ENCODE data around the gene PANK2. TPM values are rescaled to one million over a fixed set of nuclear protein-coding genes. Genes with fewer than 3 reads are reported as not detected.
"Not testable (repeated sequence)": the region's sequence is repeated elsewhere in the genome, so short reads cannot be mapped to it uniquely, and the experiment has no call there.

PANK2 gene
- total RNA-seq, 1 donor from 2014 or later: 60.3 TPM

DNA sequence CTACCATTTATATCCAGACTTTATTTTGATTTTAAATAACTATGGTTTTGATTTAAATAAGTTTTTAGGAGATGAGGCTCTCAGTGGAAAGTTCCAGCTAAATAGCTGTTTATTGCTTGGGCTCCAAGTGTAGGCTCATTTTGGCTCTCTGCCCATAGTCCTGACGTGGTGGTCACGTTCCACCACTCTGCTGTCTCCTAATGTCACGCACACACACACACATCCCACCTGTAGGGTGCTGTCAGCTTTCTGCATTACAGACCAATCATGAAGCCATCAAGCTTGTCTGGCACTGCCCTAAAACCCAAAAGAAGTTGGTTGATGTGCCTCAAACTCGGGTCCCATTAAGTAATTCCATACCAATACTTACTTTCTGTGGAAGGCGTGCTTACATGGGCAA lies 45.4 kb downstream of the PANK2 start:
- Mint-ChIP-seq H3K4me1 (ENCODE audit: low read depth, unreplicated experiment) (peaks cover 51% of the 10 kb centered on the region), H3K9me3 (ENCODE audit: unreplicated experiment) (peaks cover 17% of the 10 kb centered on the region), H3K4me3 (ENCODE audit: unreplicated experiment) (no peak overlapping the region), H3K27ac (ENCODE audit: unreplicated experiment) (peak overlapping the region; percentile 81), H3K27me3 (ENCODE audit: unreplicated experiment) (peaks cover 21% of the 10 kb centered on the region), H3K36me3 (ENCODE audit: unreplicated experiment) (peaks cover 32% of the 10 kb centered on the region)
- no peak for TF ChIP-seq CTCF (IDR thresholded peaks at IDR 0.05; ENCODE audit: partially characterized antibody, unreplicated experiment)
- no peak for DNase-seq

GRCh38 chr20:3935295-3935955 lies 46.2 kb downstream of the PANK2 start:
- DNase-seq: no peak
- Mint-ChIP-seq H3K9me3 (ENCODE audit: unreplicated experiment) (peaks cover 12% of the 10 kb centered on the region), H3K36me3 (ENCODE audit: unreplicated experiment) (peaks cover 27% of the 10 kb centered on the region), H3K27me3 (ENCODE audit: unreplicated experiment) (peaks cover 16% of the 10 kb centered on the region), H3K4me1 (ENCODE audit: low read depth, unreplicated experiment) (peaks cover 51% of the 10 kb centered on the region), H3K27ac (ENCODE audit: unreplicated experiment) (peak overlapping the region; percentile 81), H3K4me3 (ENCODE audit: unreplicated experiment) (peak overlapping the region; percentile 38)
- TF ChIP-seq CTCF (IDR thresholded peaks at IDR 0.05; ENCODE audit: partially characterized antibody, unreplicated experiment): no peak

DNA sequence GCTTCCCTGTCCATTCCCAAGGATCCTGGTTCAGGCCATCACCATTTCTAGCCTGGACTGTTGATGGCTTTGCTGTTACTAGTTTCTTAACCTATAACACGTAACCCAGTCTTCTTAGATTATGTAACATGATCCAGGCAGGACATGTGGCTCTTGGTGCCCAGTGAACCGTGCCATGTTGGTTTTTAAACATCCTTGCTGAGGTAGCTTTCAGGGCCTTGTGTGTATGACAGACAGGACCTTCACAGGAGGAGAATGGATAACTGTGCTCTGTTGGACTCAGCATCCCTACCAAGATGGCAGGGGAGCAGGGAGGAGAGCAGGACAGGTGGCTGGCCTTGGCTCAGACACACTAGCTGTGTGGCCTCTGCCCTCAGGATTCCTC lies 46.8 kb downstream of the PANK2 start:
- H3K9me3 Mint-ChIP-seq (ENCODE audit: unreplicated experiment): peaks cover 10% of the 10 kb centered on the region
- H3K4me1 Mint-ChIP-seq (ENCODE audit: low read depth, unreplicated experiment): peaks cover 46% of the 10 kb centered on the region
- peak overlapping the region; percentile 81 for H3K27ac Mint-ChIP-seq (ENCODE audit: unreplicated experiment)

GRCh38 chr20:3937618-3938017 lies 48.4 kb downstream of the PANK2 start:
- Mint-ChIP-seq H3K9me3 (ENCODE audit: unreplicated experiment) (peaks cover 8% of the 10 kb centered on the region), H3K27me3 (ENCODE audit: unreplicated experiment) (peaks cover 12% of the 10 kb centered on the region), H3K4me3 (ENCODE audit: unreplicated experiment) (no peak overlapping the region), H3K4me1 (ENCODE audit: low read depth, unreplicated experiment) (peaks cover 29% of the 10 kb centered on the region), H3K27ac (ENCODE audit: unreplicated experiment) (no peak overlapping the region), H3K36me3 (ENCODE audit: unreplicated experiment) (peaks cover 31% of the 10 kb centered on the region)
- no peak for DNase-seq
- TF ChIP-seq CTCF (IDR thresholded peaks at IDR 0.05; ENCODE audit: partially characterized antibody, unreplicated experiment): no peak

More for the DNA sequence above, 46.8 kb downstream of the PANK2 start:
- Mint-ChIP-seq H3K27me3 (ENCODE audit: unreplicated experiment) (peaks cover 16% of the 10 kb centered on the region), H3K36me3 (ENCODE audit: unreplicated experiment) (peaks cover 27% of the 10 kb centered on the region), H3K4me3 (ENCODE audit: unreplicated experiment) (no peak overlapping the region)
- DNase-seq: no peak
- no peak for TF ChIP-seq CTCF (IDR thresholded peaks at IDR 0.05; ENCODE audit: partially characterized antibody, unreplicated experiment)

DNA sequence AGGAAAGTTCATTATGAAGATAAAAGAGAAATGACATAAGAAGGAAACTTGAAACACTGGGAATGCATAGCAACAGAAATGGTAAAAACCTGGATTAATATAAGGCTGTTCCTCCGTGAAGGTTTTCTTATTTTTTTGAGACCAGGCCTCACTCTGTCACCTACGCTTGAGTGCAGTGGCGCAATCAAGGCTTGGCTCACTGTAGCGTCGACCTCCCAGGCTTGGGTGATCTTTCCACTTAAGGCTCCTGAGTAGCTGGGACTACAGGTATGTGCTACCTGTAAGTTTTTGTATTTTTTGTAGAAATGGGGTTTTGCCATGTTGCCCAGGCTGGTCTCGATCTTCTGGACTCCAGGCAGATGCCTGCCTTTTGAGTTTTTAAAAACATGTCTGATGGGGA lies 51.7 kb downstream of the PANK2 start:
- H3K36me3 Mint-ChIP-seq (ENCODE audit: unreplicated experiment): peaks cover 18% of the 10 kb centered on the region
- no peak for TF ChIP-seq CTCF (IDR thresholded peaks at IDR 0.05; ENCODE audit: partially characterized antibody, unreplicated experiment)
- H3K27ac Mint-ChIP-seq (ENCODE audit: unreplicated experiment): no peak overlapping the region
- DNase-seq: no peak
- no peak overlapping the region for H3K4me3 Mint-ChIP-seq (ENCODE audit: unreplicated experiment)
- peaks cover 2% of the 10 kb centered on the region for H3K27me3 Mint-ChIP-seq (ENCODE audit: unreplicated experiment)
- H3K4me1 Mint-ChIP-seq (ENCODE audit: low read depth, unreplicated experiment): peaks cover 5% of the 10 kb centered on the region
- H3K9me3 Mint-ChIP-seq (ENCODE audit: unreplicated experiment): peaks cover 7% of the 10 kb centered on the region

DNA sequence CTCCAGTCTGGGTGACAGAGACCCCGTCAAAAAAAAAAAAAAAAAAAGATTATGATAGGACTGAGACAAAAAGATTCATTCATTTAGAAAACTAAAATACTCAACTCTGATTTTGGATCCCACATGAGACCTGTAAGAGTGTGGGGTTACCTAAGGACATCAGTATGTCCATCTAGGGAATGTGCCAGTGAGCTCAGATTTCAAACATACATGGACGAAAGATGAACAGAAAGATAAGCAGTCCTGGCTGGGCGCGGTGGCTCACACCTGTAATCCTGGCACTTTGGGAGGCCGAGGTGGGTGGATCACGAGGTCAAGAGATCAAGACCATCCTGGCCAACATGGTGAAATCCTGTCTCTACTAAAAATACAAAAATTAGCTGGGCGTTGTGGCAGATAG lies 57.5 kb downstream of the PANK2 start:
- H3K4me3 Mint-ChIP-seq (ENCODE audit: unreplicated experiment); DNase-seq; H3K27ac Mint-ChIP-seq (ENCODE audit: unreplicated experiment); H3K9me3 Mint-ChIP-seq (ENCODE audit: unreplicated experiment); H3K4me1 Mint-ChIP-seq (ENCODE audit: low read depth, unreplicated experiment); H3K36me3 Mint-ChIP-seq (ENCODE audit: unreplicated experiment); H3K27me3 Mint-ChIP-seq (ENCODE audit: unreplicated experiment): not testable (repeated sequence)
